SU-DHL-6 (cell line): ENCODE results near the gene S100G.

ENCODE experiments used
- CTCF ChIP-seq: fragments of 200-600 bp; sonication (generic); IDR thresholded peaks from one replicate; pipeline ENCODE4 v1.5.1; 2017; ENCODE audit warnings: antibody characterized with exemption, mild to moderate bottlenecking, low read length, moderate library complexity; ENCODE audit not compliant: insufficient read depth, poor library complexity, severe bottlenecking
- EZH2phosphoT487 ChIP-seq: fragments of 200-600 bp; sonication (generic), shearing (Covaris generic); conservative IDR thresholded peaks from 2 replicates; pipeline ENCODE4 v1.6.1; 2018; ENCODE audit warnings: mild to moderate bottlenecking, antibody characterized with exemption, low read length, moderate library complexity, mixed read lengths

GRCh38 chrX:16635040-16635439 is 14.9 kb upstream of the S100G start:
- TF ChIP-seq CTCF (no peak), EZH2phosphoT487 (no peak)
